GM18868 (cell line): ENCODE measurements around the gene BCL11B.

Source experiments
- ATAC-seq: cut with Tn5 transposase; IDR thresholded peaks from one replicate; pipeline ENCODE4 v1.9.1; 2021; ENCODE audit warnings: mild to moderate bottlenecking, moderate library complexity; ENCODE audit not compliant: unreplicated experiment

The BCL11B gene

GRCh38 chr14:99271951-99272631 lies at the start of gene BCL11B:
Gene BCL11B, minus strand, starts transcription at chr14:99272197. Its CDS starts 979 bp downstream, at chr14:99271218.
- ATAC-seq: peak; percentile 88

- ATAC-seq: no peak
Observed at GRCh38 chr14:99321236-99321925, 49.4 kb upstream of the BCL11B start.

GRCh38 chr14:99320621-99321235 lies 48.7 kb upstream of the BCL11B start:
- ATAC-seq: no peak

- ATAC-seq: peak; percentile 88
Observed at GRCh38 chr14:99320105-99320572, 48.1 kb upstream of the BCL11B start.

GRCh38 chr14:99318959-99319295 lies 46.9 kb upstream of the BCL11B start:
- ATAC-seq: no peak

- no peak for ATAC-seq
Observed at GRCh38 chr14:99318091-99318958, 46.3 kb upstream of the BCL11B start.

- no peak for ATAC-seq
Observed at GRCh38 chr14:99317231-99318090, 45.5 kb upstream of the BCL11B start.

- no peak for ATAC-seq
Observed at GRCh38 chr14:99316281-99317163, 44.5 kb upstream of the BCL11B start.

- ATAC-seq: no peak
Observed at GRCh38 chr14:99315197-99315596, 43.2 kb upstream of the BCL11B start.

GRCh38 chr14:99314623-99315022 lies 42.6 kb upstream of the BCL11B start:
- no peak for ATAC-seq

- no peak for ATAC-seq
Observed at GRCh38 chr14:99313234-99313633, 41.2 kb upstream of the BCL11B start.

GRCh38 chr14:99312106-99312505 lies 40.1 kb upstream of the BCL11B start:
- ATAC-seq: no peak

- ATAC-seq: no peak
Observed at GRCh38 chr14:99309220-99309766, 37.3 kb upstream of the BCL11B start.

- no peak for ATAC-seq
Observed at GRCh38 chr14:99304208-99304607, 32.2 kb upstream of the BCL11B start.

GRCh38 chr14:99300190-99300589 lies 28.2 kb upstream of the BCL11B start:
- no peak for ATAC-seq

GRCh38 chr14:99296517-99296916 lies 24.5 kb upstream of the BCL11B start:
- ATAC-seq: no peak

GRCh38 chr14:99289394-99290189 lies 17.6 kb upstream of the BCL11B start:
- ATAC-seq: no peak

- ATAC-seq: no peak
Observed at GRCh38 chr14:99288948-99289347, 17.0 kb upstream of the BCL11B start.
